HG03064 (cell line): ENCODE data around the gene ASCC3.
"Not testable (repeated sequence)": the region's sequence is repeated elsewhere in the genome, so short reads cannot be mapped to it uniquely, and the experiment has no call there.

Source experiments
- ATAC-seq: cut with Tn5 transposase; IDR thresholded peaks from one replicate; pipeline ENCODE4 v1.9.1; 2021; ENCODE audit warnings: low read depth; ENCODE audit not compliant: unreplicated experiment

Gene ASCC3

GRCh38 chr6:100673641-100674040, 207.5 kb downstream of the ASCC3 start:
- no peak for ATAC-seq

GRCh38 chr6:100671740-100672139, 209.4 kb downstream of the ASCC3 start:
- no peak for ATAC-seq

- no peak for ATAC-seq
These were observed 211.1 kb downstream of the ASCC3 start for GRCh38 chr6:100670056-100670455.

GRCh38 chr6:100665041-100665380, 216.1 kb downstream of the ASCC3 start:
- peak; percentile 99 for ATAC-seq

GRCh38 chr6:100664274-100665040, 216.7 kb downstream of the ASCC3 start:
- ATAC-seq: peak; percentile 31

GRCh38 chr6:100663219-100663863, 217.8 kb downstream of the ASCC3 start:
- ATAC-seq: no peak

- no peak for ATAC-seq
These were observed 218.9 kb downstream of the ASCC3 start for GRCh38 chr6:100662264-100662663.

- ATAC-seq: no peak
These were observed 222.6 kb downstream of the ASCC3 start for GRCh38 chr6:100658486-100658885.

- no peak for ATAC-seq
These were observed 223.3 kb downstream of the ASCC3 start for GRCh38 chr6:100657678-100658330.

- ATAC-seq: not testable (repeated sequence)
These were observed 240.0 kb downstream of the ASCC3 start for GRCh38 chr6:100641147-100641546.

- no peak for ATAC-seq
These were observed 247.9 kb downstream of the ASCC3 start for GRCh38 chr6:100633096-100633777.

GRCh38 chr6:100630536-100630935, 250.6 kb downstream of the ASCC3 start:
- ATAC-seq: no peak

GRCh38 chr6:100627911-100628758, 253.0 kb downstream of the ASCC3 start:
- ATAC-seq: no peak

- ATAC-seq: no peak
These were observed 254.4 kb downstream of the ASCC3 start for GRCh38 chr6:100626721-100627120.

GRCh38 chr6:100622907-100623692, 258.0 kb downstream of the ASCC3 start:
- no peak for ATAC-seq

GRCh38 chr6:100620085-100620840, 260.9 kb downstream of the ASCC3 start:
- ATAC-seq: no peak

GRCh38 chr6:100618351-100618671, 262.8 kb downstream of the ASCC3 start:
- ATAC-seq: no peak

- no peak for ATAC-seq
These were observed 263.3 kb downstream of the ASCC3 start for GRCh38 chr6:100617633-100618350.
